Neuronal stem cell (in vitro differentiated cells): Measurements from ENCODE around the gene DDIAS.

Source experiments
- DNase-seq: peaks from one replicate; pipeline ENCODE4 v3.0.0-alpha.2; 2013; ENCODE audit warnings: low spot score
- H2AFZ ChIP-seq: one replicate; pipeline ENCODE4 v1.6.1; 2013; ENCODE audit warnings: mild to moderate bottlenecking, low read length, inconsistent platforms
- H2AK5ac ChIP-seq: 2 replicates; pipeline ENCODE4 v1.6.1; 2013; ENCODE audit warnings: low read depth, mild to moderate bottlenecking, inconsistent platforms, low read length, moderate library complexity, mixed read lengths
- H2BK120ac ChIP-seq: 2 replicates; pipeline ENCODE4 v1.6.1; 2013; ENCODE audit warnings: low read depth, mild to moderate bottlenecking, inconsistent platforms, low read length, moderate library complexity, mixed read lengths
- H2BK12ac ChIP-seq: one replicate; pipeline ENCODE4 v1.6.1; 2013; ENCODE audit warnings: low read length, inconsistent platforms
- H2BK15ac ChIP-seq: 2 replicates; pipeline ENCODE4 v1.6.1; 2013; ENCODE audit warnings: mild to moderate bottlenecking, low read length, inconsistent platforms, mixed read lengths
- H2BK5ac ChIP-seq: one replicate; pipeline ENCODE4 v1.6.1; 2013; ENCODE audit warnings: inconsistent platforms, mild to moderate bottlenecking, low read length, moderate library complexity
- H3K14ac ChIP-seq: one replicate; pipeline ENCODE4 v1.6.1; 2013; ENCODE audit warnings: low read length, inconsistent platforms
- H3K18ac ChIP-seq: 2 replicates; pipeline ENCODE4 v1.6.1; 2013; ENCODE audit warnings: low read length, inconsistent platforms
- H3K23ac ChIP-seq: 2 replicates; pipeline ENCODE4 v1.6.1; 2013; ENCODE audit warnings: low read depth, mild to moderate bottlenecking, mixed read lengths, low read length, inconsistent platforms; ENCODE audit not compliant: poor library complexity
- H3K27ac ChIP-seq: replicated peaks from 3 replicates; pipeline ENCODE4 v1.5.1; 2013; ENCODE audit warnings: low read length, inconsistent platforms
- H3K27me3 ChIP-seq, 3 experiments: 2 replicates each; pipeline ENCODE4 v1.6.1; 2013; ENCODE audit warnings: low read length in 3 of 3, mild to moderate bottlenecking in 2 of 3, inconsistent platforms in 1 of 3, low read depth in 1 of 3, mixed read lengths in 1 of 3, moderate library complexity in 1 of 3; ENCODE audit not compliant: control insufficient read depth in 3 of 3, insufficient read depth in 3 of 3
- H3K36me3 ChIP-seq, 2 donors: replicated peaks in 1 of 2; 2 replicates each; pipeline ENCODE4 v1.6.1; 2013; ENCODE audit warnings: low read length in 2 of 2; ENCODE audit not compliant: control insufficient read depth in 2 of 2, insufficient read depth in 2 of 2
- H3K4ac ChIP-seq: 2 replicates; pipeline ENCODE4 v1.6.1; 2013; ENCODE audit warnings: inconsistent platforms, mild to moderate bottlenecking, low read length, moderate library complexity
- H3K4me1 ChIP-seq, 2 donors: 1 replicate in 1 of 2; 2 replicates in 1 of 2; pipeline ENCODE4 v1.6.1; 2013; ENCODE audit warnings: low read length in 2 of 2, low read depth in 1 of 2; ENCODE audit not compliant: control insufficient read depth in 2 of 2, insufficient read depth in 1 of 2
- H3K4me2 ChIP-seq: one replicate; pipeline ENCODE4 v1.6.1; 2013; ENCODE audit warnings: mild to moderate bottlenecking, low read length, inconsistent platforms; ENCODE audit not compliant: insufficient read depth, poor library complexity, severe bottlenecking
- H3K4me3 ChIP-seq, 2 donors: 2 replicates each; pipeline ENCODE4 v1.5.1; 2013; ENCODE audit warnings: low read length in 2 of 2, mild to moderate bottlenecking in 2 of 2, inconsistent platforms in 1 of 2, moderate library complexity in 1 of 2
- H3K79me1 ChIP-seq: one replicate; pipeline ENCODE4 v1.6.1; 2013; ENCODE audit warnings: low read depth, mild to moderate bottlenecking, inconsistent platforms, low read length, moderate library complexity
- H3K9ac ChIP-seq: one replicate; pipeline ENCODE4 v1.6.1; 2013; ENCODE audit warnings: mild to moderate bottlenecking, low read depth, low read length, inconsistent platforms; ENCODE audit not compliant: poor library complexity
- H3K9me3 ChIP-seq, 2 donors: replicated peaks in 1 of 2; 2 replicates each; pipeline versions ENCODE3 to v1.6.1; 2013; ENCODE audit warnings: low read length in 2 of 2, mild to moderate bottlenecking in 2 of 2, inconsistent platforms in 1 of 2, low read depth in 1 of 2, mixed read lengths in 1 of 2, moderate library complexity in 1 of 2; ENCODE audit not compliant: control insufficient read depth in 2 of 2, insufficient read depth in 1 of 2
- H4K8ac ChIP-seq: one replicate; pipeline ENCODE4 v1.6.1; 2013; ENCODE audit warnings: low read depth, mild to moderate bottlenecking, inconsistent platforms, low read length, moderate library complexity
- H4K91ac ChIP-seq: one replicate; pipeline ENCODE4 v1.6.1; 2013; ENCODE audit warnings: low read length, low read depth, mild to moderate bottlenecking, inconsistent platforms; ENCODE audit not compliant: poor library complexity
- WGBS, 2 donors: extraction: QIAGEN DNeasy Blood & Tissue Kit; methylation state at CpG; one replicate each; pipeline ENCODE4 v1.1.7; 2013; ENCODE audit warnings: missing lambda C conversion rate in 2 of 2, mixed read lengths in 1 of 2; ENCODE audit not compliant: insufficient read length in 2 of 2, insufficient replicate concordance in 1 of 2; ENCODE audit errors: extremely low coverage in 2 of 2; 5-methylcytosine and 5-hydroxymethylcytosine counted together

Gene DDIAS

GRCh38 chr11:82975882-82976281 is 74.3 kb downstream of the DDIAS start:
- Histone ChIP-seq H3K27me3 (no peaks in the 10 kb centered on the region), H3K27ac (no peak overlapping the region), H4K91ac (no peak overlapping the region), H2AK5ac (no peak overlapping the region), H3K18ac (no peak overlapping the region), H3K4ac (no peak overlapping the region), H2AFZ (no peak overlapping the region), H3K14ac (no peak overlapping the region), H3K4me2 (no peak overlapping the region), H3K79me1 (no peaks in the 10 kb centered on the region), H2BK120ac (no peak overlapping the region), H3K23ac (no peak overlapping the region), H3K9me3 (no peaks in the 10 kb centered on the region), H2BK12ac (no peak overlapping the region), H4K8ac (no peak overlapping the region), H2BK15ac (no peak overlapping the region), H3K36me3 (no peaks in the 10 kb centered on the region), H3K9ac (no peak overlapping the region), H3K4me3 (no peak overlapping the region), H2BK5ac (no peak overlapping the region), H3K4me1 (no peaks in the 10 kb centered on the region)
- DNase-seq, result no peak

GRCh38 chr11:82976786-82977185 is 75.2 kb downstream of the DDIAS start:
- H4K8ac ChIP-seq, result no peak overlapping the region
- no peak overlapping the region for H2BK15ac ChIP-seq
- H3K14ac ChIP-seq, result no peak overlapping the region
- H3K9ac ChIP-seq, result no peak overlapping the region
- no peak overlapping the region for H2BK12ac ChIP-seq
- no peaks in the 10 kb centered on the region for H3K27me3 ChIP-seq
- no peak overlapping the region for H2BK120ac ChIP-seq
- no peak overlapping the region for H3K4me3 ChIP-seq
- no peaks in the 10 kb centered on the region for H3K36me3 ChIP-seq
- H3K79me1 ChIP-seq, result no peaks in the 10 kb centered on the region
- no peak overlapping the region for H4K91ac ChIP-seq
- H3K4ac ChIP-seq, result no peak overlapping the region
- H3K18ac ChIP-seq, result no peak overlapping the region
- H3K27ac ChIP-seq, result no peak overlapping the region
- DNase-seq, result no peak
- H3K4me2 ChIP-seq, result no peak overlapping the region
- H2BK5ac ChIP-seq, result no peak overlapping the region
- H2AFZ ChIP-seq, result no peak overlapping the region
- no peak overlapping the region for H2AK5ac ChIP-seq
- no peaks in the 10 kb centered on the region for H3K4me1 ChIP-seq
- no peaks in the 10 kb centered on the region for H3K9me3 ChIP-seq
- no peak overlapping the region for H3K23ac ChIP-seq

DNA sequence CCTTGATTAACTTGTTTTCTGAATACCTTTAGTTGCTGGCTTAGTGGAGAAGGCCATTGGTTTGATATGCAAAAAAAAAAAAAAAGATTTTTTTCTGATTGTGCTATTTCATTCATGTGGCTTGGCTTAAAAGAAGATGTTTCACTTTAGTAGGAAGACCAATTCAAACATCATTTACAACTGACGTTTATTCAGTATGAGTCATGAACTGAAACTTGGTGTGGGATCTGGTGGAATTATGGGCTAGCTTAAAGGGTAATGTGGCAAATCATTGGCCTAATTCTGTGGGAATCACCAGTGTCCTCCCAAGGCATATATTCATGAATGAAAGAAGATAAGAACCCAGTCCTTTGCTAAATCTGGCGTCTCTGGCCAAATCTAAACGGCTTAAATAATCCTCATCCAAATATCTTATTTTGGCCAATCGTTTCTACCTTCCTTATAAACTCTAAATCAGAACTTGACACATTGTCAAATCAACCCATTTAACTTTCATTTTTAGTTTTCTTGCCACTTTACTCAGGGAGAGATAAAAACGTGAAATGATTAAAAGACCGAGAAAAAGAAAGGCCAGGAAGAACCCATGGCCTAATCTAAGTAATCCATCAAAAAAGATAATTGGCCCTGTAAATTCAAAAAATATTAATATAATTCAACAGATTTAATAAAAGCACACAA is 77.0 kb downstream of the DDIAS start:
- H2BK120ac ChIP-seq, result no peak overlapping the region
- H3K9me3 ChIP-seq, result no peaks in the 10 kb centered on the region
- WGBS, 2 donors, result 100% methylated on average over 1 of the region's 6 CpGs

DNA sequence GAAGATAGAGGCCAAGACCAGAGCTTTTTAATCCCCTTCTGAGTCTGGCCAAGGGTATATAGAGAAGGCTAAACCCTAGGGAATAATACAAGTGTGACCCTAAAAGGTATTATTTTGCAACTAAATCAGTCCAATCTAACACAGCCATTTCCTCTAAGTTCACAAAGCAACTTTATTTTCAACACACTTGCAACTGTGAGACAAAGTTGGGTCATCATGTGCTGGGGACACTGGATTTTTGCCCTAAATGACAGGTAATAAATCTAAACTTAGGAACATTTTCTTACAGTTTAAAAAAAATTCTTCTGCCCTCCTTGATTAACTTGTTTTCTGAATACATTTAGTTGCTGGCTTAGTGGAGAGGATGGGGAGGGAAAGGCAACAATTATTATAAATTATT is 78.3 kb downstream of the DDIAS start:
- H3K79me1 ChIP-seq, result no peaks in the 10 kb centered on the region
- DNase-seq, result no peak
- no peak overlapping the region for H3K27ac ChIP-seq
- H3K4me3 ChIP-seq, result no peak overlapping the region
- no peak overlapping the region for H3K14ac ChIP-seq
- no peaks in the 10 kb centered on the region for H3K27me3 ChIP-seq
- peaks cover 0 to 5% of the 10 kb centered on the region in 2 donors for H3K4me1 ChIP-seq
- H4K8ac ChIP-seq, result no peak overlapping the region
- no peak overlapping the region for H3K4ac ChIP-seq
- no peak overlapping the region for H2AK5ac ChIP-seq
- H3K9ac ChIP-seq, result no peak overlapping the region
- no peak overlapping the region for H3K4me2 ChIP-seq
- no peak overlapping the region for H2AFZ ChIP-seq
- H2BK15ac ChIP-seq, result no peak overlapping the region
- no peak overlapping the region for H3K23ac ChIP-seq
- H2BK5ac ChIP-seq, result no peak overlapping the region
- H3K9me3 ChIP-seq, result no peaks in the 10 kb centered on the region
- H3K18ac ChIP-seq, result no peak overlapping the region
- no peaks in the 10 kb centered on the region for H3K36me3 ChIP-seq
- H2BK120ac ChIP-seq, result no peak overlapping the region
- H4K91ac ChIP-seq, result no peak overlapping the region
- H2BK12ac ChIP-seq, result no peak overlapping the region

More for the DNA sequence above, 77.0 kb downstream of the DDIAS start:
- Histone ChIP-seq H3K4ac (no peak overlapping the region), H2BK12ac (no peak overlapping the region), H2AFZ (no peak overlapping the region), H3K9ac (no peak overlapping the region), H3K36me3 (no peaks in the 10 kb centered on the region), H3K14ac (no peak overlapping the region), H3K4me3 (no peak overlapping the region), H4K8ac (no peak overlapping the region), H3K79me1 (no peaks in the 10 kb centered on the region), H3K27ac (no peak overlapping the region), H2BK15ac (no peak overlapping the region), H4K91ac (no peak overlapping the region), H3K27me3 (no peaks in the 10 kb centered on the region), H3K4me1 (no peaks in the 10 kb centered on the region), H3K18ac (no peak overlapping the region), H3K23ac (no peak overlapping the region), H2AK5ac (no peak overlapping the region), H3K4me2 (no peak overlapping the region), H2BK5ac (no peak overlapping the region)
- DNase-seq, result no peak
